Activated CD4-positive, alpha-beta T cell treated with anti-CD3 and anti-CD28 coated beads for 36 hours (primary cell): ENCODE results near the gene NINJ2. TPM values are rescaled to one million over a fixed set of nuclear protein-coding genes. Genes with fewer than 3 reads are reported as not detected.

Source experiments
- ATAC-seq: fragments of 200-7000 bp; cut with Tn5 transposase; one replicate; pipeline ENCODE4 v1.10.0; 2021; ENCODE audit warnings: mild to moderate bottlenecking, moderate library complexity
- CTCF ChIA-PET: fragments of 350-600 bp; sonication (Branson Sonifier 250); formaldehyde crosslinking; loops from one replicate; lab custom pipeline; 2021; ENCODE audit warnings: antibody characterized with exemption; lab: Charles Lee
- POLR2A ChIA-PET: fragments of 350-600 bp; sonication (Branson Sonifier 250); formaldehyde crosslinking; loops from one replicate; lab custom pipeline; 2021; ENCODE audit warnings: antibody characterized with exemption, inconsistent platforms; lab: Charles Lee
- DNase-seq: peaks from one replicate; pipeline ENCODE4 v3.0.0-alpha.2; 2020
- H3K27ac Mint-ChIP-seq: one replicate; pipeline ENCODE4 v1.8.0; 2021; ENCODE audit warnings: mixed read lengths
- H3K27me3 Mint-ChIP-seq: one replicate; pipeline ENCODE4 v1.8.0; 2021; ENCODE audit warnings: mixed read lengths
- H3K36me3 Mint-ChIP-seq: one replicate; pipeline ENCODE4 v1.8.0; 2021; ENCODE audit warnings: low read depth, mixed read lengths
- H3K4me1 Mint-ChIP-seq: one replicate; pipeline ENCODE4 v1.8.0; 2021; ENCODE audit warnings: mixed read lengths
- H3K4me3 Mint-ChIP-seq: one replicate; pipeline ENCODE4 v1.8.0; 2021; ENCODE audit warnings: mild to moderate bottlenecking, moderate library complexity, mixed read lengths
- H3K9me3 Mint-ChIP-seq: one replicate; pipeline ENCODE4 v1.8.0; 2021; ENCODE audit warnings: low read depth, mixed read lengths
- intact Hi-C, 2 experiments: fragments of 100-400 bp; cut with DNase I in 1 of 2; cut with micrococcal nuclease in 1 of 2; formaldehyde crosslinking; loops; one replicate each; pipeline versions ENCODE4 v1.14.2 to v1.15.1; 2022 to 2024; cut with DNase I, micrococcal nuclease
- total RNA-seq, 2 experiments: library from RNA; stranded (reverse); gene quantifications; one replicate each; pipeline ENCODE4 v1.2.3, GENCODE V29; 2021

Gene NINJ2
- total RNA-seq, 2 experiments from 2014 or later: 3.5 to 5.7 TPM

DNA sequence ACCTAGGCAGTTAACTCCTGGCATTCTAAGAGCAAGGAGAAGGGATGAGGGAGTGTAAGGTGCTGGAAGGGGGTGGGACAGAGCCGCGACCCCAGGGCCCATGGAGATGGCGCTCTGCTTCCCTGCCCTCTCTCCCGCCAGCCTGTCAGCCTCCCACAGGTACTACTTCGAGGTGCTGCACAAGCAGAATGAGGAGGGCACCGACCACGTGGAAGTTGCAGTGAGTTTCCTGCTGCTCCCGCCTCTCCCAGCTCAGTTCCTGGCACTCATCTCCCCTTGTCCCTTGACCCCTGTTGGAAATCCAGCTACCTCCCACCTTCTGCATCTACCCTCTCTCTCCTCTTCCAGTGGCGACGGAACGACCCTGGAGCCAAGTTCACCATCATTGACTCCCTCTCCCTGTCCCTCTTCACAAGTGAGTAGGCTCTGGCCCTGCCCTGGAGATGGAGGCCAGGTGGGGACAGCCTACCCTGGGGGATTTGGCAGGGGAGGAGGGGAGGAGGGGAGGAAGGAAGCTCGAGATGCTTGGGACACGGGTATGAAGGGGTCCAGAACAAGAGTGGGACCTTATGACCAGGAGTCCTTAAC lies 115.3 kb downstream of the NINJ2 start:
- ATAC-seq (no peak), DNase-seq (no peak)
- H3K9me3 Mint-ChIP-seq: no peaks in the 10 kb centered on the region
- H3K4me3 Mint-ChIP-seq: no peak overlapping the region
- no peak overlapping the region for H3K27ac Mint-ChIP-seq
- H3K4me1 Mint-ChIP-seq: peaks cover 32% of the 10 kb centered on the region
- ChIA-PET CTCF (interaction anchor here (0.7 to 3.5 kb wide), 20 partner anchors 9 to 1035 kb away, joined by 3 to 73 read pairs (median 6); partner anchors contain the start of gene B4GALNT3), POLR2A (no interaction called here)
- no peaks in the 10 kb centered on the region for H3K36me3 Mint-ChIP-seq
- H3K27me3 Mint-ChIP-seq: peaks cover 4% of the 10 kb centered on the region
- intact Hi-C loops: loop anchor here (1.0 to 2.0 kb wide), 3 partner anchors 95 to 106 kb away; no protein-coding TSS in a partner anchor

- Mint-ChIP-seq H3K27me3 (peaks cover 4% of the 10 kb centered on the region), H3K4me3 (no peak overlapping the region), H3K9me3 (no peaks in the 10 kb centered on the region), H3K4me1 (peaks cover 24% of the 10 kb centered on the region), H3K27ac (no peak overlapping the region), H3K36me3 (no peaks in the 10 kb centered on the region)
- POLR2A ChIA-PET: no interaction called here
- DNase-seq (peak; percentile 84), ATAC-seq (peak; percentile 85)
- intact Hi-C loops: loop anchor here (1.0 to 2.0 kb wide), 3 partner anchors 94 to 105 kb away; no protein-coding TSS in a partner anchor
- CTCF ChIA-PET: interaction anchor here (0.6 to 3.5 kb wide), 26 partner anchors 9 to 1036 kb away, joined by 3 to 73 read pairs (median 5); partner anchors contain the start of genes B4GALNT3 and RAD52
Measured at GRCh38 chr12:546920-547845, 116.1 kb downstream of the NINJ2 start.

DNA sequence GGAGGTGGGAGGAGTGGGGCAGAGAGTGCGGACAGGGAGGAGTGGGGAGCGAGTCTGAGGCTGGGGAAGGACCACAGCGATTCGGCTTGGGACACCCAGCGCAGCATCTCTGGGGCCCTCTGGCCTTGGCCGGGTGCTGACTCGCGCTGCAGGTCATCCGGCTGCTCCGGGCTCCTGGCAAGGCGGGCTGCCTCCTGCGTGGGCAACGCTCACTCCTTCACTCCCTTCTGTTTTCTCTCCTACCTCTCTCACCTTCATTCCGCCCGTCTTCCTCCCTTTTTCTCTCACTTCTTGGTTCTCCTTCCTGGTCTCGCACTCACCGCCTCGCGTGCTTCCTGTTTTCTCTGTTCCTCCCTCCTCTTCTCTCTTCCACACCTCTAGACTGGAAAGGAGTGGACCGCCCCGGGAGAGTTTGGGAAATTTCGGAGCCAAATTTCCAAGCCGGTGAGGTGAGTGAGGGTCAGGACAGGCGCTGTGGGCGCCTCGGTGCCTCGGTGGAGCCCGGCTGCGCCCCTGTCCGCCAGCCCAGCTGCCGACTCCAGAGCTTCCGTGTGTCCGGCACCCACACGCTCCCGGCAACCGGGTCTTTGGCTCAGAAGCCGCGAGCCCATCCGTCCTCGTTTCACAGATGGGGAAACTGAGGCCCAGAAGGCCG lies 116.9 kb downstream of the NINJ2 start:
- H3K27ac Mint-ChIP-seq: no peak overlapping the region
- no peaks in the 10 kb centered on the region for H3K9me3 Mint-ChIP-seq
- intact Hi-C loops: loop anchor here in 1 of 2 experiments (2.0 kb wide), 1 partner anchor 94 kb away; no protein-coding TSS in a partner anchor
- ATAC-seq: no peak
- H3K27me3 Mint-ChIP-seq: peaks cover 4% of the 10 kb centered on the region
- no peak overlapping the region for H3K4me3 Mint-ChIP-seq
- H3K4me1 Mint-ChIP-seq: peaks cover 17% of the 10 kb centered on the region
- POLR2A ChIA-PET: no interaction called here
- DNase-seq: no peak
- CTCF ChIA-PET: interaction anchor here (0.6 to 3.5 kb wide), 15 partner anchors 10 to 412 kb away, joined by 3 to 73 read pairs (median 6); partner anchors contain the start of genes B4GALNT3 and RAD52
- H3K36me3 Mint-ChIP-seq: no peaks in the 10 kb centered on the region

DNA sequence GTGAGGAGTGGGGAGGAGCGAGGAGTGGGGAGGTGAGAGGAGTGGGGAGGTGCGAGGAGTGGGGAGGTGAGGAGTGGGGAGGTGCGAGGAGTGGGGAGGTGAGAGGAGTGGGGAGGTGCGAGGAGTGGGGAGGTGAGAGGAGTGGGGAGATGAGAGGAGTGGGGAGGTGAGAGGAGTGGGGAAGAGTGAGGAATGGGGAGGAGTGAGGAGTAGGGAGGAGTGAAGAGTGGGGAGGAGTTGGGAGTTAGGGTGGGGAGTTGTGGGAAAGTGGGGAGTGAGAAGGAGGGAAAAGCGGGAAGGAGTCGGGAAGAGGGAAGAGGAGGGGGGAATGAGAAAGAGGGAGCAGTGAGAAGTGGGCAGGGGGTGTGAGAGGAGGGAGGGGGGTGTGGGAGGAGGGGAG lies 117.4 kb downstream of the NINJ2 start:
- ATAC-seq (no peak), DNase-seq (no peak)
- H3K27me3 Mint-ChIP-seq: peaks cover 4% of the 10 kb centered on the region
- H3K4me1 Mint-ChIP-seq: peaks cover 16% of the 10 kb centered on the region
- ChIA-PET CTCF (interaction anchor here (0.8 to 11.3 kb wide), 6 partner anchors 9 to 115 kb away, joined by 3 to 130 read pairs (median 4); no protein-coding TSS in a partner anchor), POLR2A (no interaction called here)
- no peaks in the 10 kb centered on the region for H3K9me3 Mint-ChIP-seq
- no peaks in the 10 kb centered on the region for H3K36me3 Mint-ChIP-seq
- H3K4me3 Mint-ChIP-seq: no peak overlapping the region
- intact Hi-C loops: loop anchor here in 1 of 2 experiments (2.0 kb wide), 1 partner anchor 93 kb away; no protein-coding TSS in a partner anchor
- H3K27ac Mint-ChIP-seq: no peak overlapping the region

DNA sequence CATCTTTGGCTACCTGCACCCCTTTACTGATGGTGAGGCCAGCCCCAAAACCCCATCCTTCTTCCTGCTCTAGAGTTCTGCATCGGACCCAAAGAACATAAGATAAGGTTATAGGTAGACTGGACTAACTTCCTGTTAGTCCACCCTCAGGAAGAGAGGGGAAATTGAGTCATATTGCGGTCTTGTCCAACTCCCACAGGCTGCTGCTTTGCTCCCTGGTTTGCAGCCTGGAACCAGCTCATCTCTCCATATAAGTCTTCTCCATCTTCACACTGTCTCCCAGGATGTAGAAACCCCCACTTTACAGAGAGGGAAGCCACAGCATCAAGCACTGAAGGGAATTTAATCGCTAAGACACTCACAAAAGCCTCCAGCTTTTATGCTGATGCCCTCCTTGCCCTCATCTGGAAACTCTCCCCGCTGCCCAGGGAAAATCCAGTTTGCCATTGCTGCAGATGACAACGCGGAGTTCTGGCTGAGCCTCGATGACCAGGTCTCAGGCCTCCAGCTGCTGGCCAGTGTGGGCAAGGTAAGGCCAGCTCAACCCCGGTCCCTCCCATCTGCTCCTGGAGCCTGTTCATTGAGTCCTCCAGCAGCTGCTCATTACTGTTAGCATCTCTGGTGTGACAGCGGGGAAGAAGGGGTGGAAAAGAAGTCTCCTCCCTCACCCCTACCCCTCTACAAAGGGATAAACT lies 118.2 kb downstream of the NINJ2 start:
- Mint-ChIP-seq H3K36me3 (no peaks in the 10 kb centered on the region), H3K27me3 (peaks cover 4% of the 10 kb centered on the region), H3K4me3 (no peak overlapping the region), H3K9me3 (no peaks in the 10 kb centered on the region), H3K4me1 (peaks cover 22% of the 10 kb centered on the region), H3K27ac (no peak overlapping the region)
- ATAC-seq (no peak), DNase-seq (no peak)
- intact Hi-C loops: no loop called here
- ChIA-PET POLR2A (no interaction called here), CTCF (interaction anchor here (0.5 to 11.3 kb wide), 13 partner anchors 8 to 114 kb away, joined by 3 to 130 read pairs (median 3); no protein-coding TSS in a partner anchor)

DNA sequence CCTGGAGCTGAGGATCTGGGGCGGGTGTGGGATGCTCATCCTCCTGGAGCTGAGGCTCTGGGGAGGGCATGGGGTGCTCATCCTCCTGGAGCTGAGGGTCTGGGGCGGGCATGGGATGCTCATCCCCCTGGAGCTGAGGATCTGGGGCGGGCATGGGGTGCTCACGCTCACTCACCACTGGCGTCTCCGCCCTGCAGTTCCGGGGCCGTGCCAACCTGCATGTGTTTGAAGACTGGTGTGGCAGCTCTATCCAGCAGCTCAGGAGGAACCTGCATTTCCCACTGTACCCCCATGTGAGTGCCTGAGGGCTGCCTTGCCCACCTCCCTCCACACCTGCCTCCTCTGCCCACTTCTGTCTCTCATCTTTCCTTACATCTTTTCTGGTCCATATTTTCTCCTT lies 119.1 kb downstream of the NINJ2 start:
- intact Hi-C loops: no loop called here
- Mint-ChIP-seq H3K4me3 (no peak overlapping the region), H3K36me3 (no peaks in the 10 kb centered on the region), H3K4me1 (peaks cover 25% of the 10 kb centered on the region), H3K9me3 (no peaks in the 10 kb centered on the region), H3K27ac (no peak overlapping the region), H3K27me3 (peaks cover 4% of the 10 kb centered on the region)
- ChIA-PET CTCF (interaction anchor here (0.6 to 11.3 kb wide), 9 partner anchors 13 to 328 kb away, joined by 3 to 130 read pairs (median 3); no protein-coding TSS in a partner anchor), POLR2A (interaction anchor here (0.7 kb wide), 1 partner anchor 266 kb away, joined by 8 read pairs; no protein-coding TSS in a partner anchor)
- ATAC-seq (no peak), DNase-seq (no peak)

- no peak overlapping the region for H3K4me3 Mint-ChIP-seq
- ATAC-seq (no peak), DNase-seq (no peak)
- no peaks in the 10 kb centered on the region for H3K36me3 Mint-ChIP-seq
- intact Hi-C loops: no loop called here
- no peaks in the 10 kb centered on the region for H3K9me3 Mint-ChIP-seq
- no peak overlapping the region for H3K27ac Mint-ChIP-seq
- ChIA-PET CTCF (interaction anchor here (1.0 to 11.3 kb wide), 2 partner anchors 71 to 90 kb away, joined by 3 to 130 read pairs; no protein-coding TSS in a partner anchor), POLR2A (no interaction called here)
- peaks cover 4% of the 10 kb centered on the region for H3K27me3 Mint-ChIP-seq
- peaks cover 26% of the 10 kb centered on the region for H3K4me1 Mint-ChIP-seq
Measured at GRCh38 chr12:543114-543451, 120.2 kb downstream of the NINJ2 start.

- POLR2A ChIA-PET: no interaction called here
- CTCF ChIA-PET: interaction anchor here (0.7 to 11.3 kb wide), 3 partner anchors 29 to 89 kb away, joined by 3 to 130 read pairs (median 4); no protein-coding TSS in a partner anchor
- H3K27ac Mint-ChIP-seq: no peak overlapping the region
- H3K36me3 Mint-ChIP-seq: no peaks in the 10 kb centered on the region
- no peaks in the 10 kb centered on the region for H3K9me3 Mint-ChIP-seq
- peaks cover 26% of the 10 kb centered on the region for H3K4me1 Mint-ChIP-seq
- H3K4me3 Mint-ChIP-seq: no peak overlapping the region
- ATAC-seq: no peak
- intact Hi-C loops: no loop called here
- peaks cover 4% of the 10 kb centered on the region for H3K27me3 Mint-ChIP-seq
- DNase-seq: no peak
Measured at GRCh38 chr12:542395-543113, 120.7 kb downstream of the NINJ2 start.

GRCh38 chr12:541676-542324 lies 121.4 kb downstream of the NINJ2 start:
- Mint-ChIP-seq H3K9me3 (no peaks in the 10 kb centered on the region), H3K4me3 (no peak overlapping the region), H3K27me3 (peaks cover 4% of the 10 kb centered on the region), H3K4me1 (peaks cover 22% of the 10 kb centered on the region), H3K36me3 (no peaks in the 10 kb centered on the region), H3K27ac (no peak overlapping the region)
- intact Hi-C loops: no loop called here
- CTCF ChIA-PET: interaction anchor here (0.7 to 11.3 kb wide), 3 partner anchors 9 to 88 kb away, joined by 4 to 130 read pairs (median 4); no protein-coding TSS in a partner anchor
- POLR2A ChIA-PET: no interaction called here
- ATAC-seq (no peak), DNase-seq (no peak)
